AG09309 (cell line): ENCODE results near the gene NAPSA.

ENCODE experiments used
- DNase-seq: peaks from one replicate; pipeline ENCODE4 v3.0.0-alpha.2; 2010; ENCODE audit warnings: low read depth
- H3K4me3 ChIP-seq: 2 replicates; pipeline ENCODE4 v1.5.1; 2011; ENCODE audit warnings: mild to moderate bottlenecking, low read depth, low read length, moderate library complexity; ENCODE audit not compliant: control insufficient read depth
- TF ChIP-seq, protein P1 (sequence below): IDR thresholded peaks from 2 replicates; pipeline ENCODE4 v1.5.1; 2011; ENCODE audit warnings: mild to moderate bottlenecking, low read depth, low read length, inconsistent platforms; ENCODE audit not compliant: insufficient read depth, control insufficient read depth; ENCODE audit errors: missing control alignments

Gene NAPSA

GRCh38 chr19:50379602-50380001, 14.2 kb upstream of the NAPSA start:
- no peak overlapping the region for H3K4me3 ChIP-seq
- DNase-seq, result no peak
- TF ChIP-seq, protein P1, sequence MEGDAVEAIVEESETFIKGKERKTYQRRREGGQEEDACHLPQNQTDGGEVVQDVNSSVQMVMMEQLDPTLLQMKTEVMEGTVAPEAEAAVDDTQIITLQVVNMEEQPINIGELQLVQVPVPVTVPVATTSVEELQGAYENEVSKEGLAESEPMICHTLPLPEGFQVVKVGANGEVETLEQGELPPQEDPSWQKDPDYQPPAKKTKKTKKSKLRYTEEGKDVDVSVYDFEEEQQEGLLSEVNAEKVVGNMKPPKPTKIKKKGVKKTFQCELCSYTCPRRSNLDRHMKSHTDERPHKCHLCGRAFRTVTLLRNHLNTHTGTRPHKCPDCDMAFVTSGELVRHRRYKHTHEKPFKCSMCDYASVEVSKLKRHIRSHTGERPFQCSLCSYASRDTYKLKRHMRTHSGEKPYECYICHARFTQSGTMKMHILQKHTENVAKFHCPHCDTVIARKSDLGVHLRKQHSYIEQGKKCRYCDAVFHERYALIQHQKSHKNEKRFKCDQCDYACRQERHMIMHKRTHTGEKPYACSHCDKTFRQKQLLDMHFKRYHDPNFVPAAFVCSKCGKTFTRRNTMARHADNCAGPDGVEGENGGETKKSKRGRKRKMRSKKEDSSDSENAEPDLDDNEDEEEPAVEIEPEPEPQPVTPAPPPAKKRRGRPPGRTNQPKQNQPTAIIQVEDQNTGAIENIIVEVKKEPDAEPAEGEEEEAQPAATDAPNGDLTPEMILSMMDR, result no peak

DNA sequence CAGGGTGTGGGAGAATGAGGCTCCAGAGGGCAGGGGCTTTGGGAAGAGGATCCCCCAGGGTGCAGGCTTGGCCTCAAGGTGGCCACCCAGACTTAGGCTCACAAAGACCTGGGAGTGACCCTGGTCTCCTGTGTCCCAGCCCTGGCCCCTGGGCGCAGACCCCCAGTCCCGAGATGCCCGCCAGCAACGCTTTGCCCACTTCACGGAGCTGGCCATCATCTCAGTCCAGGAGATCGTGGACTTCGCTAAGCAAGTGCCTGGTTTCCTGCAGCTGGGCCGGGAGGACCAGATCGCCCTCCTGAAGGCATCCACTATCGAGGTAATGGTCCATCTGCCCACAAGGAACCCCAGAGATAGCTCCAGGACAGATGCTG, 13.4 kb upstream of the NAPSA start:
- no peak overlapping the region for H3K4me3 ChIP-seq
- TF ChIP-seq, protein P1, result no peak
- no peak for DNase-seq

GRCh38 chr19:50378169-50378862, 12.9 kb upstream of the NAPSA start:
- no peak overlapping the region for H3K4me3 ChIP-seq
- TF ChIP-seq, protein P1, result no peak
- DNase-seq, result no peak

GRCh38 chr19:50377517-50377916, 12.1 kb upstream of the NAPSA start:
- no peak overlapping the region for H3K4me3 ChIP-seq
- TF ChIP-seq, protein P1, result no peak
- DNase-seq, result no peak

DNA sequence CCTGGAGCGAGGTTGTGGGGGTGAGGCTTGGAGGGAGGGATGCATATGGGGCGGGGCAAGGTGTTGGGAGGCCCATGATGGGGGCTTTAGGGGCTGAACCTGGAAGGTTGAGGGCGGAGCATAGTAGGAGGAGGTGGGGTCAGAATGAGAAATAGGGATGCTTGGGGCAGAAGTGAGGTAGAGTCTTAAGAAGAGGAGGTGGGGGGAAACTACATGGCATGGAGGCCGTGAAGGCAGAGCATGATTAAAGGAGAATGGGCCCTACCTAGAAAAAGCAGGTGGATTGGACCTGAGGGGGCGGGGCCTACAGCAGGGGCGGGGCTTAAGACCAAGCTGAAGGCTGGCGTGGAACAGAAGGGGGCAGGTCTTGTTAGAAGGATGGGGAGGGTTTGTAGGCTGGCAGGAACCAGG, 11.6 kb upstream of the NAPSA start:
- peak overlapping the region; percentile 79 for H3K4me3 ChIP-seq
- DNase-seq, result no peak
- TF ChIP-seq, protein P1, result no peak

- H3K4me3 ChIP-seq, result peak within 1 kb of the TSS; percentile 79
- peak; percentile 95 for DNase-seq
- TF ChIP-seq, protein P1, result no peak
These were observed 11.0 kb upstream of the NAPSA start, which contains the start of gene NR1H2 for GRCh38 chr19:50376166-50377050. Gene NR1H2, plus strand, starts transcription at chr19:50376457. Its CDS starts 1,149 bp downstream, at chr19:50377606.
